ENCODE data around the gene ZNF608.

The ZNF608 gene

DNA sequence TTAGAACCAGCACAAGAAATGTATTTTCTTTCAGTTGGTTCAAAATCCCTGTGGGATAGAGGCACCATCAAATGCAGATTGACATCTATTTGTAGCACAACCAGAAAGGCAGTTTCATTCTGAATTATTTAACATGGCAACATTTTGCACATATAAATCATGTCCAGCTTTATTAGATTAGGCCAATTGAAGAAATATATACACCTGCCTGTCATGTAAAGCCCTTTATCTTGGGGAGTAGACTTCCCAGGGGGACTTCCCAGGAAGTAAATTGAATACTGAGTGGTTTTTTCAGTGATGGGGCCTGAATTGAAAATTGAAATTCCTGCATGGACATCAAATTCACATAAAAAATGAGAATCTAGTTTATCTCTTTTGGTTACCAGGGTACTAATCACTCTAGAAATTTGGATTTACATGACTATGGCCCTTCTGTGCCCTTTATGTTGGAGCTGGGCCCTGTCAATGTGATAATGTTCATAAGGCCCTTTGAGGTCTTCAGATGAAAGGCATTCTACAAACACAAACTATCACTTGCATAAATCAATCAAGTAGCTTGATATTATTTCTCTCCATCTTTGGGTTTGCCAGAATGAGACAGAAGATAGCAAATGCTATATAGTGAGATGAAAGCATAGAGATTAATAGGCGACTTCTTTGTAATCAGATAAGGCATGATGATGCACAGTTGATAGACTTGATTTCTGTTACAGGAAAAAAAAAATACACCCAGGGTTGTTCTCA, 26.2 kb upstream of the ZNF608 start:
- H3K9ac ChIP-seq (ENCODE audit: low read length), result no peak overlapping the region
- no peak overlapping the region for H3K4me3 ChIP-seq (ENCODE audit: low read depth in 1 of 2, low read length in 2 of 2)
- H3K27ac ChIP-seq (ENCODE audit: low read depth, low read length), result no peak overlapping the region
- no peaks in the 10 kb centered on the region for H3K36me3 ChIP-seq (ENCODE audit: insufficient read depth, low read length)
- no peaks in the 10 kb centered on the region for H3K27me3 ChIP-seq (ENCODE audit: control insufficient read depth in 1 of 2, insufficient read depth in 2 of 2, low read length in 2 of 2)
- H3K9me3 ChIP-seq (ENCODE audit: low read length), result no peaks in the 10 kb centered on the region
- H3K4me1 ChIP-seq (ENCODE audit: insufficient read depth, low read length), result no peaks in the 10 kb centered on the region

DNA sequence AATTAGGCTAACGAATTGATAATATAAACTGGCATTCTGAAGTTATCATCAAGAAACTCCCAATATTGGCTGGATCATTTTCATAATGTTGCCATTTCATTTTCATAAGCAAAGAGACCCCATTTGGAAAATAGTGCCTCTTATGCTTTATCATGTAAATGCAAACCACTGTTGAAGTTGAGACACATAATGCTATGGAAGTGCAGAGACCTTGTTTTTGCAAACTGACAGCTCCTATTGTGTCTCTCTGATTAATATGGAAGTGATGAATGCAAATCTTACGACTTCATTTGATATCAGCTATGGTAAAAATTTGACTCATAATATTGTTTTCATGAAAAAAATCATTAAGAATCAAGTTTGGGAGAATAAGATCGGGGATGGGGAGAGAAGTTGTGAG, 25.3 kb upstream of the ZNF608 start:
- Histone ChIP-seq H3K9ac (ENCODE audit: low read length) (no peak overlapping the region), H3K27ac (ENCODE audit: low read depth, low read length) (no peak overlapping the region), H3K9me3 (ENCODE audit: low read length) (no peaks in the 10 kb centered on the region), H3K4me1 (ENCODE audit: insufficient read depth, low read length) (no peaks in the 10 kb centered on the region), H3K4me3 (ENCODE audit: low read depth in 1 of 2, low read length in 2 of 2) (no peak overlapping the region), H3K36me3 (ENCODE audit: insufficient read depth, low read length) (no peaks in the 10 kb centered on the region), H3K27me3 (ENCODE audit: control insufficient read depth in 1 of 2, insufficient read depth in 2 of 2, low read length in 2 of 2) (no peaks in the 10 kb centered on the region)

DNA sequence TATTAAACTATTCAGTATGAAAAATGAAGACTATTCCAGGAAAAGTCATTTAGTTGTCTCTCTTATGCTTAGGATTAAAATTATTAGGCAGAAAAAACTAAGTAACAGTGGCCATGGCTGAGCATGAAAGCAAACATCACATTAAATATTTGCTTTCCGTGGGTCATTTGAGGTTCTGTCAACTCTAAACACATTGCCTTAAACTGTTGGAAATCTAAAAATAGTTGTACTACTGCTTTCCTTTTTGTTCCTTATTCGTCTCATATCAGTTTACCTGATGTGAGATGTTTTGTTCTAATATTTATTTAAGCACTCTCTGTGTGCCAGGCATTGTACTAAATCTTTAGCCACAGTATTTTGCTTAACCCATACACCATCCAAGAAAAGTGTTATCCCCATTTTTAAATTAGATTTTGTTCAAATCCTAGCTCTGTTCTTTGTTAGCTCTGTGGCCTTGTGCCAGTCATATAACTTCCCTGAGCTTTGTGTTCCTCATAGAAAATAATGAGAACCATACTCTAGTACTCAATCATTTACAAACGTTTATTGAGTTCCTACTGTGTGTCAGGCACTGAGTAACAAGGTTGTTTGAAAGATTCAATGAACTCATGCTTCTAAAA, 18.7 kb upstream of the ZNF608 start:
- no peaks in the 10 kb centered on the region for H3K9me3 ChIP-seq (ENCODE audit: low read length)
- H3K36me3 ChIP-seq (ENCODE audit: insufficient read depth, low read length), result no peaks in the 10 kb centered on the region
- no peak overlapping the region for H3K27ac ChIP-seq (ENCODE audit: low read depth, low read length)
- H3K9ac ChIP-seq (ENCODE audit: low read length), result no peak overlapping the region
- no peaks in the 10 kb centered on the region for H3K27me3 ChIP-seq (ENCODE audit: control insufficient read depth in 1 of 2, insufficient read depth in 2 of 2, low read length in 2 of 2)
- no peak overlapping the region for H3K4me3 ChIP-seq (ENCODE audit: low read depth in 1 of 2, low read length in 2 of 2)
- H3K4me1 ChIP-seq (ENCODE audit: insufficient read depth, low read length), result peaks cover 4% of the 10 kb centered on the region

DNA sequence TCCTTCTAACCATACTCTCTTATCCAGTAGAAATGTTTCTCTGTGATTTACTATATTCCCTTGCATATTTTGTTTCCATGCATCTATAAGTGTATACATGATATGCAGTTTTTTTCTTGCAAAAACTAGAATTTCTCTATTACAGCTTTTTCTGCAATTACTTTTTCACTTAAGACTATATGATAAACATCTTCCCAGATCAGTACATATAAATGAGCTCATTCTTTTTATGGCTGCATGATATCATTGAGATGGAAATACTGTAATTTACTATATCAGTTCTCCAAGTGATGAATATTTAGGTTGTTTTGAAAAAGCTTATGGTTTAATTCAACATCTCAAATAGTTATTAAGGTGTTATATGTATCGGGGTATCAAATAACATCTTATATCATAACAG, 18.1 kb upstream of the ZNF608 start:
- H3K27ac ChIP-seq (ENCODE audit: low read depth, low read length), result no peak overlapping the region

DNA sequence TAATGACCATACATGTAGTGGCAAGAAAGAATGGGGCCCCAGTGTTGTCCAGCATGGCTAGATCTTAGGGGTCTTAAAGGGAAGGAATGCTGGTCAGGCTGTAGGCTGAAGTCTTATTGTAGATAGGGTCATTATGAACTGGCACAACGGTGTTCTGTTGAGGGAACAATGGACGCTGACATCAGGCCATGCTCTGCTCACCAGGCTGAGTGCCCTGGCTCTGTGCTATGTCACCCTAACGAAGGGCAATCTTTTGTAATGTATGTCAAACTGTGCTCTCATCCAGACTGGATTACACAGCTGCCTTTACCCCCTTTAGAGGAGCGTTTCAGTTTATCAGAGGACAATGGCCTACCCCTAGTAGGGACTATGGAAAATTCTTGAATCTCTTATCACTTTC, 14.6 kb upstream of the ZNF608 start:
- no peak overlapping the region for H3K27ac ChIP-seq (ENCODE audit: low read depth, low read length)
- H3K9me3 ChIP-seq (ENCODE audit: low read length), result no peaks in the 10 kb centered on the region
- no peak overlapping the region for H3K9ac ChIP-seq (ENCODE audit: low read length)

More for the DNA sequence above, 18.1 kb upstream of the ZNF608 start:
- Histone ChIP-seq H3K4me3 (ENCODE audit: low read depth in 1 of 2, low read length in 2 of 2) (no peak overlapping the region), H3K9me3 (ENCODE audit: low read length) (no peaks in the 10 kb centered on the region), H3K36me3 (ENCODE audit: insufficient read depth, low read length) (no peaks in the 10 kb centered on the region), H3K27me3 (ENCODE audit: control insufficient read depth in 1 of 2, insufficient read depth in 2 of 2, low read length in 2 of 2) (no peaks in the 10 kb centered on the region), H3K4me1 (ENCODE audit: insufficient read depth, low read length) (peaks cover 4% of the 10 kb centered on the region), H3K9ac (ENCODE audit: low read length) (no peak overlapping the region)

DNA sequence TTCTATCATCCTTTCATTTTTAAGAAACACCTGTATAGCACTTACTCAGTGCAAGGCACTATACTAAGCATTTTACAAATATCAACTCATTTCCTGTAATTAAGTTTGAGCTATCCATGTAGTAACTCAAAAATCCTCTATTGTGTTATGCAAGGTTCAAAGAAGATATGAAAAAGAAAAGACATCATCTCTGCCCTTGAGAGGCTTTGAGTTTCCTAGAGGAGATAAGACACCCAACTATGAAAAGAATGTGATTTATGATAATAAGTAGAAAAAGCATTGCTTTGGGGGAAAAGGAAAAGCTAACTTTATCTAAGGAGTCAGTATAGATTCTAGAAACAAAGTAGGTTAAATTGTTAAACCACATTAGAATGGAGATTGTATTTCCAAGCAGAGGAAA, 14.2 kb upstream of the ZNF608 start:
- Histone ChIP-seq H3K36me3 (ENCODE audit: insufficient read depth, low read length) (no peaks in the 10 kb centered on the region), H3K9ac (ENCODE audit: low read length) (no peak overlapping the region), H3K27ac (ENCODE audit: low read depth, low read length) (no peak overlapping the region), H3K4me1 (ENCODE audit: insufficient read depth, low read length) (peaks cover 4% of the 10 kb centered on the region), H3K9me3 (ENCODE audit: low read length) (no peaks in the 10 kb centered on the region), H3K4me3 (ENCODE audit: low read depth in 1 of 2, low read length in 2 of 2) (no peak overlapping the region), H3K27me3 (ENCODE audit: control insufficient read depth in 1 of 2, insufficient read depth in 2 of 2, low read length in 2 of 2) (no peaks in the 10 kb centered on the region)

More for the DNA sequence above, 14.6 kb upstream of the ZNF608 start:
- H3K4me1 ChIP-seq (ENCODE audit: insufficient read depth, low read length), result peaks cover 4% of the 10 kb centered on the region
- no peaks in the 10 kb centered on the region for H3K36me3 ChIP-seq (ENCODE audit: insufficient read depth, low read length)
- no peaks in the 10 kb centered on the region for H3K27me3 ChIP-seq (ENCODE audit: control insufficient read depth in 1 of 2, insufficient read depth in 2 of 2, low read length in 2 of 2)
- no peak overlapping the region for H3K4me3 ChIP-seq (ENCODE audit: low read depth in 1 of 2, low read length in 2 of 2)

DNA sequence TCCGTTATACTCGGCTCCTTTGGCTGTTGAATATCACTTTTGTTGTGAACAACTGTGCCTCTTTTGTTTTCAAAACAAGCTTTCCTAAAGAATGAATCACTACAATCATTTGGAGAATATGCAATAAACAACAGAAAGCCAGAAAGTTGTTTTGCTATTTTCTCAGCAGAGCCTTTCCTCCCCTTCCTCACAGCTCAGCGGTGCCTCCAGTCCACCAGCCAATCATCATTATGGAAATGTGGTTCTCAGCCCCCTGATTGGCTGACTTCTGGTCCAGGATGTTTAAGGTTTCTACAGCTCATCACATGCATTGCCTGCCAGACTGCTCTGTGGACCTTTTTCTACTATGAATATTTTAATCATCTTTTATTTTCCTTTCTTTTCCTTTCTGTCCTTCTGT, 9.1 kb upstream of the ZNF608 start:
- Histone ChIP-seq H3K27ac (ENCODE audit: low read depth, low read length) (no peak overlapping the region), H3K9ac (ENCODE audit: low read length) (no peak overlapping the region), H3K27me3 (ENCODE audit: control insufficient read depth in 1 of 2, insufficient read depth in 2 of 2, low read length in 2 of 2) (no peaks in the 10 kb centered on the region), H3K4me1 (ENCODE audit: insufficient read depth, low read length) (no peaks in the 10 kb centered on the region), H3K9me3 (ENCODE audit: low read length) (no peaks in the 10 kb centered on the region), H3K4me3 (ENCODE audit: low read depth in 1 of 2, low read length in 2 of 2) (no peak overlapping the region), H3K36me3 (ENCODE audit: insufficient read depth, low read length) (no peaks in the 10 kb centered on the region)

DNA sequence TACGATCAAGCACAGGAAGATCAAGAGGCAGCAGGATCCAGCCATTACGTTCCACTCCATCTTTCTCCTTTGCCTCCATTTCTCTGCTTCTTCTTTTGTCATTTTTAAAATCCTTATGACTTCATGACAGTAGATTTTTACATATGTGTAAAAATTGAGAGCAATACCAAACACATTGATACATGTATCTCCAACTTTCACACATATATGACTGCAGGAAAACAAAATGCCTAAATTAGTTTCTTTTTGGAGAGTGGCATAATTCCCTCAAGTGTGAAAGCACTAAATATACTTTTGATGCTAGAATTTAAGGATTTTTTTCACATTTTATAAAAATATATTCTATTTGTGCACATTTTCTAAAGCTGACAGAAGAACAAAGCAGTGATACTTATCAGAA, 8.6 kb upstream of the ZNF608 start:
- H3K9me3 ChIP-seq (ENCODE audit: low read length), result no peaks in the 10 kb centered on the region
- H3K9ac ChIP-seq (ENCODE audit: low read length), result no peak overlapping the region
- H3K27ac ChIP-seq (ENCODE audit: low read depth, low read length), result no peak overlapping the region
- H3K4me3 ChIP-seq (ENCODE audit: low read depth in 1 of 2, low read length in 2 of 2), result no peak overlapping the region
- no peaks in the 10 kb centered on the region for H3K36me3 ChIP-seq (ENCODE audit: insufficient read depth, low read length)
- no peaks in the 10 kb centered on the region for H3K27me3 ChIP-seq (ENCODE audit: control insufficient read depth in 1 of 2, insufficient read depth in 2 of 2, low read length in 2 of 2)
- H3K4me1 ChIP-seq (ENCODE audit: insufficient read depth, low read length), result no peaks in the 10 kb centered on the region

DNA sequence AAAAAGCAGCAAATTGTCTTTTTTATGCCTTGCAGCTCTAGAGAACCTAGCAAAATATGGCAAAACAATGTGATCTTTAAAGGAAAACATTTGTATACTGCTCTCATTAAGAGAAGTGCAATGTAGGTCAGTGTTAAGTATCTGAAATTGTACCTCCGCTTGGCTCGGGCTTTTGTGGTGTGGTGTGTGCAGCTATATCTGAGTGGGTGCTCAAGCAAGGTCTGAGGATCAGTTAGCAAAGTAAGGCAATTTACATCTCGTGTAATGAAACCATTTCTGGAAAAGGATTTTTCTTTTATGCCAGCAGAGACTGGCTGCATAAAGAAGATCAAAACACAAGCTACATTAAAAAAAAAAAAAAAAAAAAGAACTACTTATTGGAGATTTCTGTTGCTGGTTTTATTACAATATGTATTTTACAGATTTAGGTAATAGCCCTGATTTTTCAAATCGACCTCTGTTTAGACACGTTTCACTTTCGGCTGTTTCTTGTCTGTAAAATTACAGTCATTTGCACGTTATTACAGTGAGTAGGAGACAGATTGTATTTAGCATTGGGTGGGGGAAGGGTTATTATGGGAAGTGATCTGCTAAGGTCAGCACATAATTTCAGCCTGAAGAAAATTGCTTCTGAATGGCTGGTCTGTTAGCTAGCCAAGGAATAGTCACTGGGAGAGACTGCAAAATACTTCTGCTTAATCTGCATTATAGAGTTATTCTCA, 7.9 kb upstream of the ZNF608 start:
- no peaks in the 10 kb centered on the region for H3K36me3 ChIP-seq (ENCODE audit: insufficient read depth, low read length)
- no peaks in the 10 kb centered on the region for H3K27me3 ChIP-seq (ENCODE audit: control insufficient read depth in 1 of 2, insufficient read depth in 2 of 2, low read length in 2 of 2)
- no peaks in the 10 kb centered on the region for H3K4me1 ChIP-seq (ENCODE audit: insufficient read depth, low read length)
- H3K4me3 ChIP-seq (ENCODE audit: low read depth in 1 of 2, low read length in 2 of 2), result no peak overlapping the region
- no peak overlapping the region for H3K27ac ChIP-seq (ENCODE audit: low read depth, low read length)
- H3K9ac ChIP-seq (ENCODE audit: low read length), result no peak overlapping the region
- H3K9me3 ChIP-seq (ENCODE audit: low read length), result no peaks in the 10 kb centered on the region

DNA sequence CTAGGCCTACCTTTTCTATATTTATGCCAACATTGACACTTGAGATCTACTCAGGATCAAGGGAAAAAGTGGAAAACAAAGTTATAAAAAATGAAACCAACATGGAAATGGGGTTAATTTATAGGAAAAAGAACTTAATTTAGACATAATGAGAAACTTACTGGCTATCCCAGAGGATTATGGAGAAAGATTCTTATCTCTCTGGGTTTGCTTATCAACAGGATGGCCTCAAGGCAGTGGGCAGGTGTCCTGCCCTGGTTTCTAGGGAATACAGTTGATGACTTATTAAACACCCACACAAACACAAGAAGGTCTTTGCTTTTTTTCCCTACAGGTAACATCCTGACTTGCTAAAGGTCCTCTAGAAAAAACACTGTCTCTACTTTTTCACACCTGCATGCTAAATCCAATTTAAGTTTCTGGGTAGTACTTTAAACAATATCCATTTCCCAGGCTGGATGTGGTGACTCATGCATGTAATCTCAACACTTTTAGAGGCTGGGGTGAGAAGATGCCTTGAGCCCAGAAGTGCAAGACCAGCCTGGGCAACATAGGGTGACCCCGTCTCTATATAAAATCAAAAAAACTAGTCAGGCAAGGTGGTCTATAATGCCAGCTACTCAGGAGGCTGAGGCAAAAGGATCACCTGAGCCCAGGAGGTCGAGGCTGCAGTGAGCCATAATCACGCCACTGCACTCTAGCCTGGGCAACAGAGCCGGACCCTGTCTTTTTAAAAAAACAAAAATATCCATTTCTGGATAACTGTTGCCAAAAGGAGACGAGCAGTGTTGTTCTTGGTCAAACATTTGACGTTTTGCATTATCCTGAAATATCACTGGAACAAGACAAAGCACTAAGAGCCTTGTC, 6.6 kb upstream of the ZNF608 start:
- Histone ChIP-seq H3K9ac (ENCODE audit: low read length) (no peak overlapping the region), H3K27ac (ENCODE audit: low read depth, low read length) (no peak overlapping the region), H3K4me3 (ENCODE audit: low read depth in 1 of 2, low read length in 2 of 2) (no peak overlapping the region), H3K9me3 (ENCODE audit: low read length) (no peaks in the 10 kb centered on the region), H3K36me3 (ENCODE audit: insufficient read depth, low read length) (no peaks in the 10 kb centered on the region), H3K4me1 (ENCODE audit: insufficient read depth, low read length) (no peaks in the 10 kb centered on the region), H3K27me3 (ENCODE audit: control insufficient read depth in 1 of 2, insufficient read depth in 2 of 2, low read length in 2 of 2) (no peaks in the 10 kb centered on the region)

DNA sequence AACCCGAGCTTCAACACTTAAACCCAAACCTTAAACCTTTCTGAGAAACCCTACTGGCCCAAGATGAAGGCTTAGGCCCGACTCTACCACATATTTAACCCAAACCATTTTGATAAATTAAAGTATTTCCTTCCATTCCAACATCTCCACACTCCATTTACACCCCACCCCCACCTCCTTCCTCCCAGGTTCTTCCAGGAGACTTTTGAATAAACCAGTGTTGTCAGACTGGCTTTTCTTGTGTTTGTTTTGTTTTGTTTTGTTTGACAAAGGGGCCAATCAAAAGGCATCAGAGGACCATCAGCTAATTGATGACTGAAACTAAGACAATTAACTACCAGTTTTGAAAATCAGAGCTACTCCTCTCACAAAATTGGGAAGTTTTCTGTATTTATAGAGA, 4.6 kb upstream of the ZNF608 start:
- no peak overlapping the region for H3K4me3 ChIP-seq (ENCODE audit: low read depth in 1 of 2, low read length in 2 of 2)
- no peaks in the 10 kb centered on the region for H3K27me3 ChIP-seq (ENCODE audit: control insufficient read depth in 1 of 2, insufficient read depth in 2 of 2, low read length in 2 of 2)
- no peaks in the 10 kb centered on the region for H3K9me3 ChIP-seq (ENCODE audit: low read length)
- H3K9ac ChIP-seq (ENCODE audit: low read length), result no peak overlapping the region
- H3K27ac ChIP-seq (ENCODE audit: low read depth, low read length), result no peak overlapping the region
- no peaks in the 10 kb centered on the region for H3K36me3 ChIP-seq (ENCODE audit: insufficient read depth, low read length)
- no peaks in the 10 kb centered on the region for H3K4me1 ChIP-seq (ENCODE audit: insufficient read depth, low read length)
